Loucy (cell line): ENCODE measurements around the gene RELL2.
"Not testable (repeated sequence)": the region's sequence is repeated elsewhere in the genome, so short reads cannot be mapped to it uniquely, and the experiment has no call there.

Experiments used
- H2AFZ ChIP-seq: fragments of 200-600 bp; sonication (generic); 2 replicates; pipeline ENCODE4 v1.6.0; 2016; ENCODE audit warnings: antibody characterized with exemption, mild to moderate bottlenecking, low read length, moderate library complexity
- H3F3A ChIP-seq: fragments of 200-600 bp; 2 replicates; pipeline ENCODE4 v1.6.0; 2016; ENCODE audit warnings: antibody characterized with exemption, low read depth, mild to moderate bottlenecking
- H3K27me3 ChIP-seq: fragments of 200-600 bp; sonication (generic); 2 replicates; pipeline ENCODE4 v1.6.1; 2014; ENCODE audit warnings: low read length, mild to moderate bottlenecking; ENCODE audit not compliant: insufficient read depth, poor library complexity, severe bottlenecking
- H3K36me3 ChIP-seq: fragments of 200-600 bp; sonication (generic); 2 replicates; pipeline ENCODE4 v1.6.1; 2016; ENCODE audit warnings: low read length; ENCODE audit not compliant: insufficient read depth
- H3K4me1 ChIP-seq: fragments of 200-600 bp; sonication (generic); 2 replicates; pipeline ENCODE4 v1.5.1; 2014; ENCODE audit warnings: low read length, mild to moderate bottlenecking; ENCODE audit not compliant: insufficient read depth, poor library complexity, severe bottlenecking
- H3K4me2 ChIP-seq: fragments of 200-600 bp; sonication (generic); 2 replicates; pipeline ENCODE4 v1.6.0; 2014; ENCODE audit warnings: antibody characterized with exemption, low read length, low read depth, mild to moderate bottlenecking; ENCODE audit not compliant: poor library complexity, severe bottlenecking
- H3K4me3 ChIP-seq: fragments of 200-600 bp; sonication (generic); 2 replicates; pipeline ENCODE4 v1.5.1; 2014; ENCODE audit warnings: low read length, mild to moderate bottlenecking, mixed read lengths; ENCODE audit not compliant: poor library complexity, severe bottlenecking
- H3K79me2 ChIP-seq: fragments of 200-600 bp; sonication (generic); 2 replicates; pipeline ENCODE4 v1.6.1; 2014; ENCODE audit warnings: low read length; ENCODE audit not compliant: insufficient read depth
- H3K9ac ChIP-seq: fragments of 200-600 bp; sonication (generic); 2 replicates; pipeline ENCODE4 v1.6.0; 2014; ENCODE audit warnings: mild to moderate bottlenecking, low read depth, low read length, moderate library complexity; ENCODE audit not compliant: poor library complexity, severe bottlenecking
- H3K9me2 ChIP-seq: fragments of 200-600 bp; sonication (generic); replicated peaks from 2 replicates; pipeline ENCODE4 v1.6.1; 2016; ENCODE audit warnings: low read depth, low read length, mixed read lengths
- H3K9me3 ChIP-seq: fragments of 200-600 bp; sonication (generic); 2 replicates; pipeline ENCODE4 v1.6.1; 2014; ENCODE audit warnings: mild to moderate bottlenecking, antibody characterized with exemption, low read length, low read depth; ENCODE audit not compliant: insufficient read depth
- H4K20me1 ChIP-seq: fragments of 200-600 bp; sonication (generic); 2 replicates; pipeline ENCODE4 v1.6.0; 2014; ENCODE audit warnings: antibody characterized with exemption, low read length, mild to moderate bottlenecking; ENCODE audit not compliant: insufficient read depth, poor library complexity, severe bottlenecking
- EZH2phosphoT487 ChIP-seq: fragments of 200-600 bp; IDR thresholded peaks from 2 replicates; pipeline ENCODE4 v1.6.1; 2018; ENCODE audit warnings: antibody characterized with exemption, mild to moderate bottlenecking, moderate library complexity, borderline replicate concordance
- TF ChIP-seq, protein P1 (sequence below): fragments of 200-600 bp; sonication (generic); conservative IDR thresholded peaks from 2 replicates; pipeline ENCODE4 v1.5.1; 2014; ENCODE audit warnings: mild to moderate bottlenecking, antibody characterized with exemption, low read length

The RELL2 gene

DNA sequence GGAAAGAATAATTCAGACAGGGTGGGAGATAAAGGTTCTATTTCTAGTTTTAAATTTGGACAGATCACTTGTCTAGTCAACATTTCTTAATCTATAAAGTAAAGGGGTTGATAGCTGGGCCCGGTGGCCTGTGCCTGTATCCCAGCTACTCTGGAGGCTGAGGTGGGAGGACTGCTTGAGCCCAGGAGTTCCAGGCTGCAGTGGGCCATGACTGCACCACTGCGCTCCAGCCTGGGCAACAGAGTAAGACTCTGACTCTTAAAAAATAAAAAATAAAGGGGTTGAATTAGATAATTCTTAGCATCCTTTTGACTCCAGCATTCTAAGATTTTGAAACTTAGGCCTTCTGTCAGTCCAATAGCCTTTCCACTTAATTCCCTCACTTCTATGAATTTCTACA is 28.8 kb upstream of the RELL2 start:
- TF ChIP-seq, protein P1, sequence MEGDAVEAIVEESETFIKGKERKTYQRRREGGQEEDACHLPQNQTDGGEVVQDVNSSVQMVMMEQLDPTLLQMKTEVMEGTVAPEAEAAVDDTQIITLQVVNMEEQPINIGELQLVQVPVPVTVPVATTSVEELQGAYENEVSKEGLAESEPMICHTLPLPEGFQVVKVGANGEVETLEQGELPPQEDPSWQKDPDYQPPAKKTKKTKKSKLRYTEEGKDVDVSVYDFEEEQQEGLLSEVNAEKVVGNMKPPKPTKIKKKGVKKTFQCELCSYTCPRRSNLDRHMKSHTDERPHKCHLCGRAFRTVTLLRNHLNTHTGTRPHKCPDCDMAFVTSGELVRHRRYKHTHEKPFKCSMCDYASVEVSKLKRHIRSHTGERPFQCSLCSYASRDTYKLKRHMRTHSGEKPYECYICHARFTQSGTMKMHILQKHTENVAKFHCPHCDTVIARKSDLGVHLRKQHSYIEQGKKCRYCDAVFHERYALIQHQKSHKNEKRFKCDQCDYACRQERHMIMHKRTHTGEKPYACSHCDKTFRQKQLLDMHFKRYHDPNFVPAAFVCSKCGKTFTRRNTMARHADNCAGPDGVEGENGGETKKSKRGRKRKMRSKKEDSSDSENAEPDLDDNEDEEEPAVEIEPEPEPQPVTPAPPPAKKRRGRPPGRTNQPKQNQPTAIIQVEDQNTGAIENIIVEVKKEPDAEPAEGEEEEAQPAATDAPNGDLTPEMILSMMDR, result no peak
- no peak for TF ChIP-seq EZH2phosphoT487
- H3F3A ChIP-seq, result peaks cover 30% of the 10 kb centered on the region
- peak overlapping the region; percentile 73 for H3K4me2 ChIP-seq

GRCh38 chr5:141608557-141608956 is 28.2 kb upstream of the RELL2 start:
- Histone ChIP-seq H3K4me2 (peak overlapping the region; percentile 73), H2AFZ (no peak overlapping the region), H3F3A (peaks cover 30% of the 10 kb centered on the region), H3K4me1 (peaks cover 84% of the 10 kb centered on the region), H3K9me2 (no peaks in the 10 kb centered on the region), H3K36me3 (no peaks in the 10 kb centered on the region), H3K27me3 (no peaks in the 10 kb centered on the region), H3K9me3 (no peaks in the 10 kb centered on the region), H3K4me3 (peak overlapping the region; percentile 60), H3K9ac (peak overlapping the region; percentile 73), H3K79me2 (peaks cover 86% of the 10 kb centered on the region), H4K20me1 (peaks cover 22% of the 10 kb centered on the region)
- TF ChIP-seq, protein P1, result no peak
- TF ChIP-seq EZH2phosphoT487, result no peak

More for the DNA sequence above, 28.8 kb upstream of the RELL2 start:
- no peaks in the 10 kb centered on the region for H3K36me3 ChIP-seq
- H3K4me1 ChIP-seq, result peaks cover 84% of the 10 kb centered on the region
- no peaks in the 10 kb centered on the region for H3K27me3 ChIP-seq
- peak overlapping the region; percentile 60 for H3K4me3 ChIP-seq
- H3K79me2 ChIP-seq, result peaks cover 86% of the 10 kb centered on the region
- H3K9ac ChIP-seq, result peak overlapping the region; percentile 73
- H4K20me1 ChIP-seq, result peaks cover 22% of the 10 kb centered on the region
- H3K9me2 ChIP-seq, result no peaks in the 10 kb centered on the region
- H2AFZ ChIP-seq, result no peak overlapping the region
- H3K9me3 ChIP-seq, result no peaks in the 10 kb centered on the region

DNA sequence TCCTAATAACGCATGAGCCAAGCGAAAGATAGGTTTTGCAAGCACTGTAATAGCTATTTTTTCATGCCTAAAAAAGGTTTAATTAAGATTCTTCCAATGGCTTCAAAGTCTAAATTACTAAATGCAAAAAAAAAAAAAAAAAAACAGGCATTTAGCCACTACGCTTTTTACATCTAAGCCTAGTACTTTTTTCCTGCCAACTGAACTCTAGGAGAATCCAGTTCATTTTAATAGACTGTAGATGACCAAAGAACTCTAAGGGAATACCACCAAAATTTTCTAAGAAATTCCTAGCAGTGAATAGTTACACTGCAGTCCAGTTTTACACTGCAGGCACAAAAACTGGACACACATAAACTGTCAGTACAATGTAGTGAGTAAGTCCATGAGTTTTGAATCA is 27.8 kb upstream of the RELL2 start:
- H3K9ac ChIP-seq, result peak overlapping the region; percentile 73

GRCh38 chr5:141609921-141610320 is 26.9 kb upstream of the RELL2 start:
- Histone ChIP-seq H3K9ac (peak overlapping the region; percentile 73), H3K79me2 (peaks cover 86% of the 10 kb centered on the region), H3K4me1 (peaks cover 84% of the 10 kb centered on the region), H3K4me3 (peak overlapping the region; percentile 60), H3F3A (peaks cover 28% of the 10 kb centered on the region), H3K4me2 (peak overlapping the region; percentile 73), H4K20me1 (peaks cover 30% of the 10 kb centered on the region)
- H3K27me3 ChIP-seq, H3K36me3 ChIP-seq, H3K9me3 ChIP-seq, H3K9me2 ChIP-seq, H2AFZ ChIP-seq: not testable (repeated sequence)

More for the DNA sequence above, 27.8 kb upstream of the RELL2 start:
- Histone ChIP-seq H3F3A (peaks cover 30% of the 10 kb centered on the region), H2AFZ (no peak overlapping the region), H3K36me3 (no peaks in the 10 kb centered on the region), H3K9me3 (no peaks in the 10 kb centered on the region), H4K20me1 (peaks cover 22% of the 10 kb centered on the region), H3K9me2 (no peaks in the 10 kb centered on the region), H3K27me3 (no peaks in the 10 kb centered on the region), H3K4me3 (peak overlapping the region; percentile 60), H3K79me2 (peaks cover 86% of the 10 kb centered on the region), H3K4me1 (peaks cover 84% of the 10 kb centered on the region), H3K4me2 (peak overlapping the region; percentile 73)
- TF ChIP-seq EZH2phosphoT487, result no peak
- TF ChIP-seq, protein P1, result no peak
